GM10248 (cell line): Measurements from ENCODE around the gene MYL6B.
A peak's percentile ranks its signal among the peaks of the same experiment; 100 is the strongest.

ENCODE experiments used
- CTCF ChIA-PET: fragments of 300-600 bp; sonication (Branson Sonifier 250); formaldehyde crosslinking; extraction: SDS; loops from one replicate; lab custom pipeline; 2021; ENCODE audit warnings: antibody characterized with exemption; lab: Yijun Ruan, JAX
- POLR2A ChIA-PET: fragments of 350-650 bp; sonication (Branson Sonifier 250); formaldehyde crosslinking; extraction: SDS; loops from one replicate; lab custom pipeline; 2020; ENCODE audit warnings: antibody characterized with exemption; lab: Yijun Ruan, JAX
- DNase-seq: peaks from one replicate; pipeline ENCODE4 v3.0.0; 2012; ENCODE audit errors: extremely low spot score
- CTCF ChIP-seq: IDR thresholded peaks from 2 replicates; pipeline ENCODE4 v1.5.1; 2012; ENCODE audit warnings: mild to moderate bottlenecking, low read depth; ENCODE audit errors: extremely low read depth, missing control alignments, control extremely low read depth

Gene MYL6B

GRCh38 chr12:56127485-56127887, 24.9 kb upstream of the MYL6B start:
- DNase-seq, result no peak
- CTCF ChIA-PET, result interaction anchor here (0.7 to 14.7 kb wide), 19 partner anchors 9 to 402 kb away, joined by 3 to 243 read pairs (median 4); partner anchors contain the start of genes CS, DGKA, MYL6 and SMARCC2
- POLR2A ChIA-PET, result interaction anchor here (0.6 to 4.0 kb wide), 9 partner anchors 10 to 377 kb away, joined by 3 to 49 read pairs (median 4); partner anchors contain the start of genes PA2G4, RPL41, SMARCC2 and ZC3H10
- no peak for TF ChIP-seq CTCF

DNA sequence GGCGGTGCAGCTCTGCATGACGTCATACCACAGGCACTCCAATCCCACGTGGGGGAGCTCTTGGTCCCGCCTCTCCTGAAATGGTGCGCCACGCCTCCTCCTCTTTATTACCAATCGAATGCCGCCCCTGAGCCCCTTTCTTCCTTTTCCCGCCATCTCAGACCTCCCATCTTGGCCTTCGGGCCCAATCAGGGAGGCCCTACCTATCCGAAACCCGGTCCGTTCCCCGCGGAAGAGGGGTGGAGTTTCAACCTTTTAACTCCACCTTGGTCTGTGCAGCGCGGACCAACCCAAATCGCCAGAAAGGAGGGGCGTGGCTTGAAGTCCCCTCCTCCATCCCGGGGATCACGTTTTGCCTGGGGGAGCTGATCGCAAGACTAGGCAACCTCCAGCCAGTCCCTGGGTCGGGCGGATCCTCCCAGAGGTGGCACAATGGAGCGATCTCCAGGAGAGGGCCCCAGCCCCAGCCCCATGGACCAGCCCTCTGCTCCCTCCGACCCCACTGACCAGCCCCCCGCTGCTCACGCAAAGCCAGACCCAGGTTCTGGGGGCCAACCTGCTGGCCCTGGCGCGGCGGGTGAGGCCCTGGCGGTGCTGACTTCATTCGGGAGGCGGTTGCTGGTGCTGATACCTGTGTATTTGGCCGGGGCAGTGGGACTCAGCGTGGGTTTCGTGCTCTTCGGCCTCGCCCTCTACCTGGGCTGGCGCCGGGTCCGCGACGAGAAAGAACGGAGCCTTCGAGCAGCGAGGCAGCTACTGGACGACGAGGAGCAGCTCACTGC, 24.3 kb upstream of the MYL6B start, which contains the start of gene ESYT1:
ESYT1 (plus strand) TSS at position 380 of the 782 bp plus-strand sequence; CDS start at position 433, 53 bp downstream.
- peak; percentile 97 for DNase-seq
- ChIA-PET POLR2A (interaction anchor here (0.6 to 4.0 kb wide), 11 partner anchors 11 to 376 kb away, joined by 3 to 49 read pairs (median 4); partner anchors contain the start of genes MYL6, PA2G4, RPL41 and SMARCC2), CTCF (interaction anchor here (0.7 to 14.7 kb wide), 19 partner anchors 9 to 403 kb away, joined by 3 to 243 read pairs (median 4); partner anchors contain the start of genes CS, DGKA, MYL6 and SMARCC2)
- no peak for TF ChIP-seq CTCF

DNA sequence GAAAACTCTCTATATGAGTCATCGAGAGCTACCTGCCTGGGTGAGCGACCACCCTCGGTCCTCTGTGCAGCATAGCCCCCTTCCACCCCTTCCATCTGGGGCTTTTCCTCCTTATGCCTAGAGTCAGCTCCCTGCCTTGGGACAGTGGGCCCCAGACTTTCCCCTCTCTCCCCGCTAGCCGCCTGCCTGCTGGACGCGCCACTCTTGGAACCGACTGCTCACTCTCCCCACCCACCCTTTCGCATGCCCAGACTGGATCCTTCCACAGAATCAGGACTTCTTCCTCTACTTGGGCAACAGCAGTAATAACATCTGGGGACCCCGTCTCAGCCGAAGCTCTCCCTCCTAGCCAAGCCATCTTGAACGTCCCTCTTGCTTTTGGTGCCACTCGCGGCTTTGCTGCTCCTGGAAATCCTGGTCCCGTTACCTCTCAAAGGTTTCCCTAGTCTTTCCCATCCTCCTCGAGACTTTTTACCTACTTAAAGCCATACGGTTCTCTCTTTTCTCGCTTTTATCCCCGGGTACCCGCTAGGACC, 23.6 kb upstream of the MYL6B start:
- peak; percentile 25 for DNase-seq
- no peak for TF ChIP-seq CTCF
- POLR2A ChIA-PET, result interaction anchor here (1.0 to 4.0 kb wide), 8 partner anchors 11 to 85 kb away, joined by 3 to 49 read pairs (median 6); partner anchors contain the start of genes MYL6, PA2G4, RPL41 and SMARCC2
- CTCF ChIA-PET, result interaction anchor here (1.0 to 14.7 kb wide), 12 partner anchors 10 to 390 kb away, joined by 3 to 243 read pairs (median 4); partner anchors contain the start of genes SMARCC2 and ZC3H10

GRCh38 chr12:56129206-56129941, 23.0 kb upstream of the MYL6B start:
- peak; percentile 73 for DNase-seq
- TF ChIP-seq CTCF, result no peak
- ChIA-PET POLR2A (interaction anchor here (0.6 to 4.0 kb wide), 4 partner anchors 12 to 118 kb away, joined by 5 to 49 read pairs (median 11); partner anchors contain the start of genes RPL41 and ZC3H10), CTCF (interaction anchor here (1.5 to 14.7 kb wide), 6 partner anchors 11 to 390 kb away, joined by 4 to 243 read pairs (median 13); partner anchors contain the start of genes SMARCC2 and ZC3H10)

DNA sequence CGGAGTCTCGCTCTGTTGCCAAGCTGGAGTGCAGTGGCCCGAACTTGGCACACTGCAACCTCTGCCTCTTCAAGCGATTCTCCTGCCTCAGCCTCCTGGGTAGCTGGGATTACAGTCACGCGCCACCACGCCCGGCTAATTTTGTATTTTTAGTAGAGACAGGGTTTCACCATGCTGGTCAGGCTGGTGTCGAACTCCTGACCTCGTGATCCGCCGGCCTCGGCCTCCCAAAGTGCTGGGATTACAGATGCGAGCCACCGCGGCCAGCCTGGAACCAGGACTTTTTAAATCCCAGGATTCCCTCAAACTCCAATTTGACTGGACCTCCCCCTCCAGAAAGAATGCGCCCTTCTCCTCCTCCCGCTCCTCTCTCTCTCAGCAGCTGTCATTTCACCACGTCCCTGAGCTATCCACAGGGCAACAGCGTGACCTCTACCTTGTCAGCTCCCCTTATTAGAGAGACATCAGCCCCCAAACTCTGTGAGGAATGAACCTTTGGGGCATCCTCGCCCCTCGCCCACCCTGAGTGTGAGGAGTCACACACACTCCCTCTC, 22.4 kb upstream of the MYL6B start:
- DNase-seq, result no peak
- ChIA-PET POLR2A (interaction anchor here (0.6 kb wide), 1 partner anchor 117 kb away, joined by 7 read pairs; no protein-coding TSS in a partner anchor), CTCF (interaction anchor here (1.8 to 14.7 kb wide), 2 partner anchors 13 to 58 kb away, joined by 6 to 243 read pairs; partner anchors contain the start of gene SMARCC2)
- no peak for TF ChIP-seq CTCF
